SK-N-SH (cell line): Measurements from ENCODE around the gene PIP4K2A. TPM values are rescaled to one million over a fixed set of nuclear protein-coding genes. Genes with fewer than 3 reads are reported as not detected.

Experiments
- CTCF ChIA-PET: fragments of 300-600, 350-600 bp; formaldehyde crosslinking; extraction: SDS; loops from one replicate; lab custom pipeline; 2021; lab: Yijun Ruan, JAX
- POLR2A ChIA-PET: fragments of 350-600 bp; sonication (Branson Sonifier 250); formaldehyde crosslinking; extraction: SDS; loops from one replicate; lab custom pipeline; 2020; ENCODE audit warnings: antibody characterized with exemption, inconsistent platforms; lab: Yijun Ruan, JAX
- DNase-seq: peaks from one replicate; pipeline ENCODE4 v3.0.0; 2012
- H2AFZ ChIP-seq: fragments of 200-600 bp; sonication (generic); 2 replicates; pipeline ENCODE4 v1.8.1; 2016; ENCODE audit warnings: antibody characterized with exemption, mild to moderate bottlenecking, low read depth
- H3F3A ChIP-seq: fragments of 200-600 bp; sonication (generic); replicated peaks from 2 replicates; pipeline ENCODE3; 2016; ENCODE audit warnings: antibody characterized with exemption, mild to moderate bottlenecking; ENCODE audit not compliant: insufficient read depth
- H3K27ac ChIP-seq, 2 experiments: fragments of 200-500 bp in 1 of 2; fragments of 200-600 bp in 1 of 2; sonication (Bioruptor generic) in 1 of 2; sonication (generic), shearing (Covaris generic) in 1 of 2; 2 replicates each; pipeline versions ENCODE4 v1.5.1 to v1.6.1; 2014 to 2016; ENCODE audit warnings: low read depth in 2 of 2, inconsistent platforms in 1 of 2, low read length in 1 of 2, mild to moderate bottlenecking in 1 of 2, mixed read lengths in 1 of 2
- H3K27me3 ChIP-seq: fragments of 200-600 bp; sonication (generic), shearing (Covaris generic); 2 replicates; pipeline ENCODE4 v1.6.1; 2016; ENCODE audit warnings: mixed run types; ENCODE audit not compliant: insufficient read depth
- H3K36me3 ChIP-seq, 2 experiments: fragments of 200-500 bp in 1 of 2; fragments of 200-600 bp in 1 of 2; sonication (Bioruptor generic) in 1 of 2; sonication (generic) in 1 of 2; replicated peaks in 1 of 2; 2 replicates each; pipeline versions ENCODE3 to v1.5.1; 2014 to 2016; ENCODE audit warnings: low read length in 1 of 2, mild to moderate bottlenecking in 1 of 2; ENCODE audit not compliant: insufficient read depth in 2 of 2, control insufficient read depth in 1 of 2
- H3K4me1 ChIP-seq, 2 experiments: fragments of 200-500 bp in 1 of 2; fragments of 200-600 bp in 1 of 2; sonication (Bioruptor generic) in 1 of 2; sonication (generic), shearing (Covaris generic) in 1 of 2; 2 replicates each; pipeline versions ENCODE4 v1.5.1 to v1.6.1; 2014 to 2016; ENCODE audit warnings: low read depth in 1 of 2, low read length in 1 of 2, mixed run types in 1 of 2; ENCODE audit not compliant: insufficient read depth in 2 of 2, control insufficient read depth in 1 of 2
- H3K4me2 ChIP-seq: fragments of 200-600 bp; sonication (generic), shearing (Covaris generic); 2 replicates; pipeline ENCODE4 v1.6.1; 2017; ENCODE audit warnings: mixed run types
- H3K4me3 ChIP-seq, 2 experiments: fragments of 200-500 bp in 1 of 2; fragments of 200-600 bp in 1 of 2; sonication (Bioruptor generic) in 1 of 2; sonication (generic), shearing (Covaris generic) in 1 of 2; 2 replicates each; pipeline versions ENCODE4 v1.5.1 to v1.8.1; 2014 to 2016; ENCODE audit warnings: low read depth in 2 of 2, inconsistent platforms in 1 of 2, low read length in 1 of 2, mild to moderate bottlenecking in 1 of 2, mixed read lengths in 1 of 2, moderate library complexity in 1 of 2
- H3K79me2 ChIP-seq: fragments of 200-600 bp; sonication (generic); 2 replicates; pipeline ENCODE4 v1.8.1; 2017; ENCODE audit warnings: mild to moderate bottlenecking; ENCODE audit not compliant: insufficient read depth
- H3K9ac ChIP-seq: fragments of 200-600 bp; sonication (generic); 2 replicates; pipeline ENCODE4 v1.6.1; 2017; ENCODE audit warnings: mixed run types
- H3K9me2 ChIP-seq: fragments of 200-600 bp; sonication (generic); 2 replicates; pipeline ENCODE4 v1.6.1; 2017; ENCODE audit warnings: mixed run types
- H3K9me3 ChIP-seq: fragments of 200-600 bp; sonication (generic); 2 replicates; pipeline ENCODE4 v1.6.1; 2017; ENCODE audit warnings: mixed run types, mild to moderate bottlenecking, moderate library complexity
- H4K20me1 ChIP-seq: fragments of 200-600 bp; sonication (generic); 2 replicates; pipeline ENCODE4 v1.6.1; 2017; ENCODE audit warnings: mild to moderate bottlenecking, mixed run types; ENCODE audit not compliant: insufficient read depth
- CHD2 ChIP-seq: fragments of 150-350 bp; IDR thresholded peaks from 2 replicates; pipeline ENCODE4 v1.6.1; 2018; ENCODE audit warnings: low read length; ENCODE audit not compliant: partially characterized antibody
- CTCF ChIP-seq: fragments of 200-600 bp; sonication (generic); IDR thresholded peaks from 2 replicates; pipeline ENCODE4 v1.6.1; 2017; ENCODE audit warnings: antibody characterized with exemption, mild to moderate bottlenecking, moderate library complexity
- ELF1 ChIP-seq: IDR thresholded peaks from 2 replicates; pipeline ENCODE4 v1.4.0; 2012
- FOXJ3 ChIP-seq: sonication (generic); formaldehyde crosslinking; IDR thresholded peaks from 2 replicates; pipeline ENCODE4 v1.5.1; 2020; ENCODE audit warnings: mild to moderate bottlenecking, missing genetic modification reagents
- NFIC ChIP-seq: IDR thresholded peaks from 2 replicates; pipeline ENCODE4 v1.4.0; 2012; ENCODE audit warnings: borderline replicate concordance
- NRF1 ChIP-seq: IDR thresholded peaks from 2 replicates; pipeline ENCODE4 v1.6.1; 2012; ENCODE audit warnings: low read depth, mild to moderate bottlenecking, low read length
- POLR2AphosphoS5 ChIP-seq: IDR thresholded peaks from 2 replicates; pipeline ENCODE4 v1.6.1; 2012; ENCODE audit warnings: low read depth, low read length
- RAD21 ChIP-seq: IDR thresholded peaks from 2 replicates; pipeline ENCODE4 v1.6.1; 2012; ENCODE audit warnings: mild to moderate bottlenecking, low read length
- REST ChIP-seq: IDR thresholded peaks from 2 replicates; pipeline ENCODE4 v1.6.1; 2012; ENCODE audit warnings: mild to moderate bottlenecking, low read depth, low read length, moderate library complexity
- SIN3A ChIP-seq: IDR thresholded peaks from 2 replicates; pipeline ENCODE4 v1.6.1; 2012; ENCODE audit warnings: low read depth, mild to moderate bottlenecking, low read length, moderate library complexity, borderline replicate concordance
- SMC3 ChIP-seq: IDR thresholded peaks from 2 replicates; pipeline ENCODE4 v1.6.1; 2012; ENCODE audit warnings: low read depth, low read length, improper control_type of control experiment
- YY1 ChIP-seq: IDR thresholded peaks from 2 replicates; pipeline ENCODE4 v1.4.0; 2012; ENCODE audit warnings: low read depth, mild to moderate bottlenecking
- ZBTB33 ChIP-seq: IDR thresholded peaks from 2 replicates; pipeline ENCODE4 v1.4.0; 2012; ENCODE audit warnings: low read depth, borderline replicate concordance
- WGBS: methylation state at CpG from one replicate; pipeline ENCODE4 v1.1.6; 2017; ENCODE audit warnings: low lambda C conversion rate; 5-methylcytosine and 5-hydroxymethylcytosine counted together
- polyA plus RNA-seq, 3 experiments: library from polyadenylated mRNA; depleted of rRNA; stranded (reverse); fragments of >200 nt; gene quantifications; 2 replicates each; pipeline ENCODE4 v1.2.3, GENCODE V29; 2012
- TF ChIP-seq, protein P1 (sequence below): fragments of 150-350 bp; IDR thresholded peaks from 2 replicates; pipeline ENCODE4 v1.6.1; 2017; ENCODE audit warnings: antibody characterized with exemption, low read length, low read depth, borderline replicate concordance
- TF ChIP-seq, protein P2 (sequence below): IDR thresholded peaks from 2 replicates; pipeline ENCODE4 v1.4.0; 2012; ENCODE audit warnings: low read depth, borderline replicate concordance

PIP4K2A gene
- polyA plus RNA-seq, 1 of the 3 experiments (the other 2 are of a cell fraction), result 10.8 TPM

DNA sequence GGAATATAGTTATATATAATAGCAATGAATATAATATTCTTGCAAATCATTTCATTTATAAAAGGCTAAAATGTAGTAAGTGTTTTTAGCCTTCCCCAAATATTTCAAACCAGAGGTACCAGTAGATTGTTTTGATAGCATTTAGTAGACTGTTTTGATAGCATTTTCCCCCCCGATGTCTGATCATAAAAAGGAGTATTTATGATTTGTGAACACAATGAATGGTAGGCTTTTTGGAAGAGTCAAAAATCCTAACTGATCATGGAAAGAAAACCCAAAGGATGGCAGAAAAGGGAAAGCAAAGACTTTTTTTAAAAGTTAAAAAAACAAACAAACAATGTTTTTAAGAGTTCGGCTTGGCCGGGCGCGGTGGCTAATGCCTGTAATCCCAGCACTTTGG is 152.5 kb downstream of the PIP4K2A start:
- Histone ChIP-seq H3K9ac (no peak overlapping the region), H3K4me1 (no peaks in the 10 kb centered on the region), H3F3A (no peaks in the 10 kb centered on the region), H3K4me3 (no peak overlapping the region), H3K27ac (no peak overlapping the region), H3K4me2 (no peak overlapping the region), H3K79me2 (no peaks in the 10 kb centered on the region), H3K36me3 (peaks cover 19 to 23% of the 10 kb centered on the region in 2 experiments), H3K9me3 (no peaks in the 10 kb centered on the region), H3K9me2 (no peaks in the 10 kb centered on the region), H4K20me1 (no peaks in the 10 kb centered on the region), H3K27me3 (no peaks in the 10 kb centered on the region), H2AFZ (no peak overlapping the region)
- POLR2A ChIA-PET, result no interaction called here
- CTCF ChIA-PET, result interaction anchor here (0.9 to 1.8 kb wide), 2 partner anchors 12 to 24 kb away, joined by 3 to 5 read pairs; no protein-coding TSS in a partner anchor
- TF ChIP-seq SIN3A (no peak), YY1 (no peak), ZBTB33 (no peak), RAD21 (no peak)
- TF ChIP-seq, protein P1, sequence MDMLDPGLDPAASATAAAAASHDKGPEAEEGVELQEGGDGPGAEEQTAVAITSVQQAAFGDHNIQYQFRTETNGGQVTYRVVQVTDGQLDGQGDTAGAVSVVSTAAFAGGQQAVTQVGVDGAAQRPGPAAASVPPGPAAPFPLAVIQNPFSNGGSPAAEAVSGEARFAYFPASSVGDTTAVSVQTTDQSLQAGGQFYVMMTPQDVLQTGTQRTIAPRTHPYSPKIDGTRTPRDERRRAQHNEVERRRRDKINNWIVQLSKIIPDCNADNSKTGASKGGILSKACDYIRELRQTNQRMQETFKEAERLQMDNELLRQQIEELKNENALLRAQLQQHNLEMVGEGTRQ, result no peak
- TF ChIP-seq, protein P2, sequence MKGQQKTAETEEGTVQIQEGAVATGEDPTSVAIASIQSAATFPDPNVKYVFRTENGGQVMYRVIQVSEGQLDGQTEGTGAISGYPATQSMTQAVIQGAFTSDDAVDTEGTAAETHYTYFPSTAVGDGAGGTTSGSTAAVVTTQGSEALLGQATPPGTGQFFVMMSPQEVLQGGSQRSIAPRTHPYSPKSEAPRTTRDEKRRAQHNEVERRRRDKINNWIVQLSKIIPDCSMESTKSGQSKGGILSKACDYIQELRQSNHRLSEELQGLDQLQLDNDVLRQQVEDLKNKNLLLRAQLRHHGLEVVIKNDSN, result no peak
- no peak for DNase-seq
- WGBS, result 97% methylated on average over 5 of the region's 5 CpGs

- DNase-seq, result no peak
- H3K4me2 ChIP-seq, result no peak overlapping the region
- no peaks in the 10 kb centered on the region for H3K27me3 ChIP-seq
- no peaks in the 10 kb centered on the region for H3K9me3 ChIP-seq
- no peak overlapping the region for H3K27ac ChIP-seq
- H3K4me3 ChIP-seq, result no peak overlapping the region
- TF ChIP-seq CHD2 (no peak), ELF1 (no peak), FOXJ3 (CRISPR knock-in tag) (no peak), REST (no peak), ZBTB33 (no peak), NRF1 (no peak), SMC3 (no peak), POLR2AphosphoS5 (no peak), NFIC (no peak), CTCF (no peak)
- no peak overlapping the region for H2AFZ ChIP-seq
- WGBS, result 91% methylated on average over 6 of the region's 6 CpGs
- H3F3A ChIP-seq, result no peaks in the 10 kb centered on the region
- no peaks in the 10 kb centered on the region for H3K4me1 ChIP-seq
- peaks cover 18% of the 10 kb centered on the region in 2 experiments for H3K36me3 ChIP-seq
- no peaks in the 10 kb centered on the region for H3K9me2 ChIP-seq
- no peaks in the 10 kb centered on the region for H4K20me1 ChIP-seq
- H3K79me2 ChIP-seq, result no peaks in the 10 kb centered on the region
- CTCF ChIA-PET, result interaction anchor here (1.3 to 1.8 kb wide), 2 partner anchors 14 to 25 kb away, joined by 3 to 5 read pairs; no protein-coding TSS in a partner anchor
- POLR2A ChIA-PET, result no interaction called here
- no peak overlapping the region for H3K9ac ChIP-seq
These were observed 153.5 kb downstream of the PIP4K2A start for GRCh38 chr10:22560913-22561239.
